Brain microvascular endothelial cell (primary cell): ENCODE results near the gene ZNF488.

Experiments used
- DNase-seq: peaks from one replicate; pipeline ENCODE4 v3.0.0-alpha.2; 2020
- H3K27ac ChIP-seq: fragments of 250-450 bp; sonication (Bioruptor Pico); 2 replicates; pipeline ENCODE4 v1.5.1; 2020; ENCODE audit warnings: mild to moderate bottlenecking, moderate library complexity
- H3K27me3 ChIP-seq: fragments of 250-450 bp; sonication (Bioruptor Pico); replicated peaks from 2 replicates; pipeline ENCODE4 v1.5.1; 2020; ENCODE audit warnings: mild to moderate bottlenecking
- H3K36me3 ChIP-seq: fragments of 250-450 bp; sonication (Bioruptor Pico); replicated peaks from 2 replicates; pipeline ENCODE4 v1.5.1; 2020; ENCODE audit warnings: mild to moderate bottlenecking
- H3K4me3 ChIP-seq: 2 replicates; pipeline ENCODE4 v1.5.1; 2011; ENCODE audit warnings: low read depth, mild to moderate bottlenecking, control low read depth, low read length, moderate library complexity
- CTCF ChIP-seq: IDR thresholded peaks from 2 replicates; pipeline ENCODE4 v1.5.1; 2011; ENCODE audit warnings: low read depth, mild to moderate bottlenecking, moderate library complexity, low read length, control low read depth, inconsistent platforms; ENCODE audit errors: missing control alignments
- in situ Hi-C: cut with HindIII; loops from 2 replicates; pipeline ENCODE4 v1.10.0; 2017; ENCODE audit warnings: low sequenced_read_pairs, low pct_ligation_motif_present

Gene ZNF488

GRCh38 chr10:47364911-47365310 lies 19.2 kb downstream of the ZNF488 start:
- no peak for TF ChIP-seq CTCF
- no peak for DNase-seq
- H3K36me3 ChIP-seq = no peaks in the 10 kb centered on the region
- no peak overlapping the region for H3K27ac ChIP-seq
- no peak overlapping the region for H3K4me3 ChIP-seq
- in situ Hi-C loops = no loop called here
- no peaks in the 10 kb centered on the region for H3K27me3 ChIP-seq

GRCh38 chr10:47364366-47364765 lies 19.7 kb downstream of the ZNF488 start:
- Histone ChIP-seq H3K4me3 (no peak overlapping the region), H3K36me3 (no peaks in the 10 kb centered on the region), H3K27me3 (no peaks in the 10 kb centered on the region), H3K27ac (no peak overlapping the region)
- no peak for TF ChIP-seq CTCF
- no peak for DNase-seq
- in situ Hi-C loops = no loop called here

- Histone ChIP-seq H3K36me3 (no peaks in the 10 kb centered on the region), H3K27me3 (no peaks in the 10 kb centered on the region), H3K27ac (no peak overlapping the region), H3K4me3 (no peak overlapping the region)
- no peak for TF ChIP-seq CTCF
- in situ Hi-C loops = no loop called here
- no peak for DNase-seq
Measured at GRCh38 chr10:47363781-47364180, 20.3 kb downstream of the ZNF488 start.

GRCh38 chr10:47362199-47362598 lies 21.9 kb downstream of the ZNF488 start:
- no peak for TF ChIP-seq CTCF
- DNase-seq = no peak
- Histone ChIP-seq H3K4me3 (no peak overlapping the region), H3K27me3 (no peaks in the 10 kb centered on the region), H3K27ac (no peak overlapping the region), H3K36me3 (no peaks in the 10 kb centered on the region)
- in situ Hi-C loops = no loop called here

- no peak overlapping the region for H3K27ac ChIP-seq
- in situ Hi-C loops = no loop called here
- H3K27me3 ChIP-seq = no peaks in the 10 kb centered on the region
- TF ChIP-seq CTCF = peak; percentile 97
- no peaks in the 10 kb centered on the region for H3K36me3 ChIP-seq
- no peak overlapping the region for H3K4me3 ChIP-seq
- DNase-seq = peak; percentile 20
Measured at GRCh38 chr10:47361293-47361692, 22.8 kb downstream of the ZNF488 start.

GRCh38 chr10:47360419-47361040 lies 23.6 kb downstream of the ZNF488 start:
- in situ Hi-C loops = no loop called here
- no peak overlapping the region for H3K4me3 ChIP-seq
- no peaks in the 10 kb centered on the region for H3K36me3 ChIP-seq
- peak; percentile 20 for DNase-seq
- no peaks in the 10 kb centered on the region for H3K27me3 ChIP-seq
- no peak for TF ChIP-seq CTCF
- H3K27ac ChIP-seq = no peak overlapping the region
